Stimulated activated memory B cell treated with anti-CD40 and anti-IgM and Interleukin-4, amounts not matched to agents 10 μg/mL and 1 μg/mL and 100 μg/mL, for 72 hours (primary cell): ENCODE data around the gene KMT2A.
"Not testable (repeated sequence)": the region's sequence is repeated elsewhere in the genome, so short reads cannot be mapped to it uniquely, and the experiment has no call there.

Experiments used
- ATAC-seq: fragments of 150-1000 bp; cut with Tn5 transposase; 2 replicates; pipeline ENCODE4 v1.10.0; 2021
- H3K27ac Mint-ChIP-seq: one replicate; pipeline ENCODE4 v1.8.0; 2022; ENCODE audit warnings: mild to moderate bottlenecking, mixed read lengths
- H3K27me3 Mint-ChIP-seq: one replicate; pipeline ENCODE4 v1.8.0; 2022; ENCODE audit warnings: mixed read lengths
- H3K36me3 Mint-ChIP-seq: one replicate; pipeline ENCODE4 v1.8.0; 2022; ENCODE audit warnings: mixed read lengths
- H3K4me1 Mint-ChIP-seq: one replicate; pipeline ENCODE4 v1.8.0; 2022; ENCODE audit warnings: mixed read lengths
- H3K4me3 Mint-ChIP-seq: one replicate; pipeline ENCODE4 v1.8.0; 2022; ENCODE audit warnings: mild to moderate bottlenecking, moderate library complexity, mixed read lengths
- H3K9me3 Mint-ChIP-seq: one replicate; pipeline ENCODE4 v1.8.0; 2022; ENCODE audit warnings: mixed read lengths

Gene KMT2A

DNA sequence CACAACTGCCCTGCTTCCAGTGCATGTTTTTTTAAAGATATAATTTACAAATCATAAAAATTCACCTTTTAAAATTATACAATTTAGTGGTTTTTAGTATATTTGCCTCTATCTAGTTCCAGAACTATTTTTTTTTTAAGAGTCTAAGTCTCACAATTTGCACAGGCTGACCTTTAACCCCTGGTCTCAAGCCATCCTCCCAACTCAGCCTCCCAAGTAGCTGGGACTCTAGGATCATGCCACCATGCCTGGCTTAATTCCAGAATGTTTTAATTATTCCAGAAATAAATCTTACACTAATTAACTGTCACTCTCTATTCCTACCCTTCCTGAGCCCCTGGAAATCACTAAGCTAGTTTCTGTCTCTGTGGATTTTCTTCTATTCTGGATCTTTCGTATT, 134.5 kb downstream of the KMT2A start:
- H3K4me1 Mint-ChIP-seq = peaks cover 42% of the 10 kb centered on the region
- peaks cover 6% of the 10 kb centered on the region for H3K36me3 Mint-ChIP-seq
- no peaks in the 10 kb centered on the region for H3K9me3 Mint-ChIP-seq
- no peak for ATAC-seq
- H3K27me3 Mint-ChIP-seq = no peaks in the 10 kb centered on the region
- H3K4me3 Mint-ChIP-seq = no peak overlapping the region
- peak overlapping the region; percentile 84 for H3K27ac Mint-ChIP-seq

DNA sequence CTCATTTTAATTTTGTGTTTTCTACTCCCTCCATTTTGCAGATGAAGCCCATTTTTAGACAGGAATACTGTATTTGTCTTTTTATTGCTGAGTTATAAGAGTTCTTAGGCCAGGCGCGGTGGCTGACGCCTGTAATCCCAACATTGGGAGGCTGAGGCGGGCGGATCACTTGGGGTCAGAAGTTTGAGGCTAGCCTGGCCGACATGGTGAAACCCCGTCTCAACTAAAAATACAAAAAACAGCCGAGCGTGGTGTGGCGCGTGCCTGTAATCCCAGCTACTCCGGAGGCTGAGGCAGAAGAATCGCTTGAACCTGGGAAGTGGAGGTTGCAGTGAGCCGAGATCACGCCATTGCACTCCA, 135.4 kb downstream of the KMT2A start:
- H3K9me3 Mint-ChIP-seq, ATAC-seq, H3K36me3 Mint-ChIP-seq, H3K27me3 Mint-ChIP-seq: not testable (repeated sequence)
- Mint-ChIP-seq H3K27ac (peak overlapping the region; percentile 84), H3K4me3 (peak overlapping the region; percentile 95), H3K4me1 (peaks cover 45% of the 10 kb centered on the region)

DNA sequence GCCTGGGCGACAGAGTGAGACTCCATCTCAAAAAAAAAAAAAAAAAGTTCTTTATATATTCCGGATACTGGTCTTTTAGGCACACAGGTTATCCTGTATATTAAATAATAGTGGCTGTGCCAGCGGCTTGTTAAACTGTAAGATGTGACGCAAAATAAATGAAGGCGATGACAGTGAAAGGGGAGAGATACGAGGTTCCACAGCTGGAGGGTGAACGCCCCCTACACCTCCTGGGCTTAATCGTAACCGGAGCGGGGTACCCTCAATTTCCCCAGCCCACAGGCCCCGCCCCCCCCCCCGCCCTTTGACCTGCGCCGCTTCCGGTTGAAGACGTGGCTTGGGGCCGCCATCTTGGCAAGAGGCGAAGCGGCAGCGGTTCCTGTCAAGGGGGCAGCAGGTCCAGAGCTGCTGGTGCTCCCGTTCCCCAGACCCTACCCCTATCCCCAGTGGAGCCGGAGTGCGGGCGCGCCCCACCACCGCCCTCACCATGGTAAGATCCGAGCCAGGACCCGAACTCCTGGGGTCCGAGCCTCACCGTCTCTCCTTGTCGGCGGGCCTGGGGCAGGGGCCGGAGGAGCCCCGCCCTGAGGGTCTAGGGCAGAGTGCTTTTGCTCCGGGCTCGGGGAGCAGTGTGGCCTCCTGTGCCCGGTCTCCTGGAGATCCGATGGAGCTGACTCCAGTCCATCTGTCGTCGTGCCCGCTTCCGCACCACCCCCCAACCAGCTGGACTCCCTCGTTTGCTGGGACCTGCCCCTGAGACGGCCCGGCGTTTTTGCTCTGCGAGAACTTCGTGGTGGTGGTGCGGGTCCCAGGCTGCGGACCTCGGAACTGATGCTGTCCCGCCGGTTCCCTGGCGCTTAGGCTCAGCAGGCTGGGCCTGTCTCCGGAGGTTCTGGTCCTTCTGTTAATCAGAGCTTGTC, 136.0 kb downstream of the KMT2A start, which contains the start of gene ARCN1:
TSS of gene ARCN1 (plus strand) at position 349 of the 920 bp plus-strand sequence. CDS start at position 488, 139 bp downstream.
- peak; percentile 92 for ATAC-seq
- H3K27ac Mint-ChIP-seq = peak within 1 kb of the TSS; percentile 84

DNA sequence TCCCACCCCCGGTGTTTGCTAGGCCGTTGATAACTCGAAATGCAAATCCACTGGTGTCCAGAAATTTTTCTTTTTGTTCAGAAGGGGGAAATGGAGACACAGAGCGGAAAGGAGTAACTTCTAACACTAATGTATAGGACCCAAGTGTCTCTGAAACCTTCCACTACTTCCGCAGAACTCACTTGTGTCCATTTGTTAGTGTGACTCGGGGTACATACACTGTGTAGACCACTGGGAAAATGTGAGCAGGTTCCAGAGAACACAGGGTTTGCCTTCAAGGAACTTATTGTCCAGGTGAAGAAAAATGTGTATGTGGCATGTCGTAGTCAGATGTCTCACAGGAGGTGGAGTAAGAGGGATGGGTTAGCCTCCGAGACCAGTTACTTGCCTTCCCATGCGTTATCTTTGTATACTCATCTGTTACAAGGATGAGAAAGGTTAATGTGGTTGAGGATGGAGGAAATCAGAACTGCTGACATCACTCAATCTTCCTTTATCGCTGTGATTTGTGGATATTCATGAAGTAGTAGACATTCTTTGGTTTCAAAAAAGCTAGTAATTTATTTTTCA, 136.8 kb downstream of the KMT2A start:
- peaks cover 56% of the 10 kb centered on the region for H3K4me1 Mint-ChIP-seq
- peak overlapping the region; percentile 95 for H3K4me3 Mint-ChIP-seq
- peaks cover 15% of the 10 kb centered on the region for H3K36me3 Mint-ChIP-seq
- ATAC-seq = peak; percentile 48
- H3K27me3 Mint-ChIP-seq = no peaks in the 10 kb centered on the region
- no peaks in the 10 kb centered on the region for H3K9me3 Mint-ChIP-seq
- peak overlapping the region; percentile 84 for H3K27ac Mint-ChIP-seq

More for the DNA sequence above, 136.0 kb downstream of the KMT2A start, which contains the start of gene ARCN1:
- Mint-ChIP-seq H3K9me3 (no peaks in the 10 kb centered on the region), H3K4me1 (peaks cover 52% of the 10 kb centered on the region), H3K27me3 (no peaks in the 10 kb centered on the region), H3K4me3 (peak within 1 kb of the TSS; percentile 95), H3K36me3 (peaks cover 12% of the 10 kb centered on the region)

DNA sequence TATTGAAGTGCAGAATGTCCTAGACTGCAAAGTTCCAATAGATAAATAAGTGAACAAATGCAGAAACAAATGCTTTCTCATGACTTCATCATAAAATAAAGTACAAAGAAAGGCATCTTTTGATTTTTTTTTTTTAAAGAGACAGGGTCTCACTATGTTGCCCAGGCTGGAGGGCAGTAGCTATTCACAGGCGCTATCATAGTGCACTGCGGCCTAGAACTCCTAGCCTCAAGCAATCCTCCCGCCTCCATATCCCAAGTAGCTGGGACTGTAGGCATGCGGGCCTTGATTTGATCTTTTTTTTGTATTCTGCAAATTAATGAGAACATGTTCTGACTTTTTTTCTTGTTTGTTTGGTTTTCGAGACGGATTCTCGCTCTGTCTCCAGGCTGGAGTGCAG, 138.3 kb downstream of the KMT2A start:
- no peak for ATAC-seq
- Mint-ChIP-seq H3K27ac (no peak overlapping the region), H3K36me3 (peaks cover 15% of the 10 kb centered on the region), H3K4me1 (peaks cover 56% of the 10 kb centered on the region), H3K4me3 (peak overlapping the region; percentile 41), H3K27me3 (no peaks in the 10 kb centered on the region), H3K9me3 (no peaks in the 10 kb centered on the region)
